Common myeloid progenitor, CD34-positive (primary cell): ENCODE measurements around the gene DBT.
"Not testable (repeated sequence)": the region's sequence is repeated elsewhere in the genome, so short reads cannot be mapped to it uniquely, and the experiment has no call there.

ENCODE experiments used
- CTCF ChIA-PET: fragments of 350-600 bp; sonication (Branson Sonifier 250); formaldehyde crosslinking; loops from one replicate; lab custom pipeline; 2021; ENCODE audit warnings: antibody characterized with exemption; lab: Charles Lee
- POLR2A ChIA-PET: fragments of 350-600 bp; sonication (Branson Sonifier 250); formaldehyde crosslinking; loops from one replicate; lab custom pipeline; 2021; ENCODE audit warnings: antibody characterized with exemption; lab: Charles Lee
- DNase-seq, 3 donors: peaks; one replicate each; pipeline versions ENCODE4 v3.0.0 to v3.0.0-alpha.2; 2013
- H3K27ac ChIP-seq, 2 experiments: 1 replicate in 1 of 2; 2 replicates in 1 of 2; pipeline ENCODE4 v1.7.0; 2013; ENCODE audit warnings: inconsistent platforms in 2 of 2, low read length in 2 of 2, mild to moderate bottlenecking in 2 of 2, low read depth in 1 of 2, moderate library complexity in 1 of 2; ENCODE audit not compliant: severe bottlenecking in 2 of 2, insufficient read depth in 1 of 2, poor library complexity in 1 of 2
- H3K27me3 ChIP-seq, 5 experiments: replicated peaks in 2 of 5; 1 replicate in 3 of 5; 2 replicates in 2 of 5; pipeline versions ENCODE4 v1.6.1 to v1.7.0; 2013; ENCODE audit warnings: low read length in 4 of 5, mild to moderate bottlenecking in 2 of 5, moderate library complexity in 2 of 5, inconsistent platforms in 1 of 5; ENCODE audit not compliant: insufficient read depth in 5 of 5, control insufficient read depth in 4 of 5
- H3K36me3 ChIP-seq, 4 experiments: 1 replicate in 2 of 4; 2 replicates in 2 of 4; pipeline versions ENCODE4 v1.6.1 to v1.7.0; 2013; ENCODE audit warnings: low read length in 3 of 4, control low read depth in 1 of 4, mild to moderate bottlenecking in 1 of 4; ENCODE audit not compliant: control insufficient read depth in 4 of 4, insufficient read depth in 4 of 4
- H3K4me1 ChIP-seq, 4 experiments: 1 replicate in 3 of 4; 2 replicates in 1 of 4; pipeline versions ENCODE4 v1.6.1 to v1.7.1; 2013; ENCODE audit warnings: low read length in 3 of 4, mild to moderate bottlenecking in 3 of 4, control low read depth in 1 of 4, inconsistent platforms in 1 of 4, moderate library complexity in 1 of 4; ENCODE audit not compliant: control insufficient read depth in 4 of 4, insufficient read depth in 4 of 4; ENCODE audit errors: control extremely low read depth in 1 of 4
- H3K4me3 ChIP-seq, 7 experiments: 1 replicate in 4 of 7; 2 replicates in 3 of 7; pipeline versions ENCODE4 v1.5.1 to v1.7.0; 2013; ENCODE audit warnings: mild to moderate bottlenecking in 7 of 7, low read length in 6 of 7, moderate library complexity in 6 of 7, inconsistent platforms in 2 of 7, low read depth in 2 of 7, control low read depth in 1 of 7; ENCODE audit not compliant: insufficient read depth in 4 of 7, control insufficient read depth in 1 of 7; ENCODE audit errors: extremely low read depth in 1 of 7
- H3K9me3 ChIP-seq, 5 experiments: 1 replicate in 4 of 5; 2 replicates in 1 of 5; pipeline versions ENCODE4 v1.6.1 to v1.7.1; 2013; ENCODE audit warnings: low read length in 4 of 5, mild to moderate bottlenecking in 2 of 5, inconsistent platforms in 1 of 5, low read depth in 1 of 5, moderate library complexity in 1 of 5; ENCODE audit not compliant: control insufficient read depth in 4 of 5, insufficient read depth in 2 of 5; ENCODE audit errors: control extremely low read depth in 1 of 5
- WGBS: methylation state at CpG from one replicate; pipeline ENCODE4 v1.1.5; 2013; ENCODE audit not compliant: insufficient coverage; 5-methylcytosine and 5-hydroxymethylcytosine counted together

The DBT gene

DNA sequence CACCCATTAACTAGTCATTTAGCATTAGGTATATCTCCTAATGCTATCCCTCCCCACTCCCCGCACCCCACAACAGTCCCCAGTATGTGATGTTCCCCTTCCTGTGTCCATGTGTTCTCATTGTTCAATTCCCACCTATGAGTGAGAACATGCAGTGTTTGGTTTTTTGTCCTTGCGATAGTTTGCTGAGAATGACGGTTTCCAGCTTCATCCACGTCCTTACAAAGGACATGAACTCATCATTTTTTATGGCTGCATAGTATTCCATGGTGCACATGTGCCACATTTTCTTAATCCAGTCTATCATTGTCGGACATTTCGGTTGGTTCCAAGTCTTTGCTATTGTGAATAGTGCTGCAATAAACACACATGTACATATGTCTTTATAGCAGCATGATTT lies 8.8 kb upstream of the DBT start:
- H3K4me3 ChIP-seq, CTCF ChIA-PET, H3K9me3 ChIP-seq, H3K36me3 ChIP-seq, DNase-seq, POLR2A ChIA-PET, H3K27ac ChIP-seq, H3K4me1 ChIP-seq, H3K27me3 ChIP-seq: not testable (repeated sequence)
- WGBS = 100% methylated on average over 3 of the region's 6 CpGs

DNA sequence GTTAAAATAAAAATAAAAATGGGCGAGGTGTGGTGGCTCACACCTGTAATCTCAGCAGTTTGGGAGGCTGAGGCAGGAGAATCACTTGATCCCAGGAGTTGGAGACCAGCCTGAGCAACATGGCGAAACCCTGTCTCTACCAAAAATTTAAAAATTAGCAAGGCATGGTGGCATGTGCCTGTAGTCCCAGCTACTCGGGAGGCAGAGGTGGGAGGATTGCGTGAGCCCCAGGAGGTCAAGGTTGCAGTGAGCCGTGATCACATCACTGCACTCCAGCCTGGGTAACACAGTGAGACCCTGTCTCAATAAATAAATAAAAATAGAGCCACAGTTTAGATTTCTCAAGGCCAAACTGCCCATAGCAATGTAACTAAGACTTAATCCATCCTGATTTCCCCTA lies 6.6 kb upstream of the DBT start:
- H3K27me3 ChIP-seq, CTCF ChIA-PET, H3K4me3 ChIP-seq, DNase-seq, H3K9me3 ChIP-seq, H3K36me3 ChIP-seq, H3K4me1 ChIP-seq, POLR2A ChIA-PET, H3K27ac ChIP-seq: not testable (repeated sequence)
- WGBS = 100% methylated on average over 4 of the region's 5 CpGs

DNA sequence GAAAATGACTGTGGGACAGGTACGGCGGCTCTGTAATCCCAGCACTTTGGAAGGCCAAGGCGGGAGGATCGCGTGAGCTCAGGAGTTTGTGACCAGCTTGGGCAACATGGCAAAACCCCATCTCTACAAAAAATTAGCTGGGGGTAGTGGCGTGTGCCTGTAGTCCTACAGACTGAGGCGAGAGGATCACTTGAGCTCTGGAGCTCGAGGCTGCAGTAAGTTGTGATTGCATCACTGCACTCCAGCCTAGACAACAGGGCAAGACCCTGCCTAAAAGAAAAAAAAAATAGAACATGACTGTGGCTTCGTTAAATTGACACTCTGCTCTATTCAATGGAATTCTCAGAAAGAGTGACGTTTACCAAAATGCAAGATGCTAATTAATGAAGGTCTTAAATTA lies 3.9 kb upstream of the DBT start:
- ChIA-PET POLR2A (no interaction called here), CTCF (no interaction called here)
- Histone ChIP-seq H3K27ac (no peak overlapping the region), H3K4me1 (peaks cover 2 to 21% (median 11%) of the 10 kb centered on the region in 4 experiments), H3K27me3 (no peaks in the 10 kb centered on the region), H3K36me3 (no peaks in the 10 kb centered on the region), H3K9me3 (no peaks in the 10 kb centered on the region), H3K4me3 (no peak overlapping the region)
- WGBS = 88% methylated on average over 10 of the region's 10 CpGs
- no peak for DNase-seq

DNA sequence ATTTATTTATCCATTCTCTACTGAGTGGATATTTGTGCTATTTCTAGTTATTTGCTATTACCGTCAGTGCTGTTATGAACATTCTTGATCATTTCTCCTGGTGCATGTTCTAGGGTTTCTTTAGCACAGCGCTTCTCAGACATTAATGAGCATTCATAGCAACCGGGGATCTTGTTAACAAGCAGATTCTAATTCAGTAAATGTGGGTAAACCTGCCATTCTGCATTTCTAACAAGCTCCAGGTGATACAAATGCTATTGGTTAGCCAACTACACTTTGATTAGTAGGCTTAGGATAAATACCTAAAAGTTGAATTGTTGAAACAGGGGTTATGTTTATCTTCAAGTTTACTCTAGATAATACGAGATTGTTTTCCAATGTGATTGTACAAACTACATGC lies 3.3 kb upstream of the DBT start:
- Histone ChIP-seq H3K4me3 (no peak overlapping the region), H3K36me3 (no peaks in the 10 kb centered on the region), H3K27ac (no peak overlapping the region), H3K4me1 (peaks cover 2 to 22% (median 13%) of the 10 kb centered on the region in 4 experiments), H3K9me3 (no peaks in the 10 kb centered on the region), H3K27me3 (no peaks in the 10 kb centered on the region)
- 80% methylated on average over 1 of the region's 4 CpGs for WGBS
- POLR2A ChIA-PET = no interaction called here
- no peak for DNase-seq
- CTCF ChIA-PET = no interaction called here

DNA sequence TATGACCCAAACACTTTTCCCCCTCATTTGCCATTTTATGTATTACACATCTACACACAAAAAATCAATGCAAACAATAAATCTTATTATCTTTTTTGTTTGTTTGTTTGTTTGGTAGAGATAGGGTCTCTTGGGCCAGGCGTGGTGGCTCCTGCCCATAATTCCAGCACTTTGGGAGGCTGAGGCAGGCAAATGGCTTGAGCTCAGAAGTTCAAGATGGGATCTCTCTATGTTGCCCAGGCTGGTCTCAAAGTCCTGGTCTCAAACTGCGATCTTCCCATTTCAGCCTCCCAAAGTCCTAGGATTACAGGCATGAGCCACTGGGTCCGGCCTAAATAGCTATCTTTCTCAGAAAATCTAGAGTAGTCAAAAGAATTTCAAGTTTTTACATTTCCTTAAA lies 1.2 kb upstream of the DBT start:
- Histone ChIP-seq H3K27ac (no peak overlapping the region), H3K4me1 (peaks cover 2 to 18% (median 11%) of the 10 kb centered on the region in 4 experiments), H3K9me3 (no peaks in the 10 kb centered on the region), H3K27me3 (no peaks in the 10 kb centered on the region), H3K36me3 (peaks cover 0 to 2% (median 0%) of the 10 kb centered on the region in 4 experiments), H3K4me3 (no peak overlapping the region)
- WGBS = 100% methylated on average over 2 of the region's 3 CpGs
- ChIA-PET CTCF (interaction anchor here (0.6 to 1.4 kb wide), 2 partner anchors 206 to 213 kb away, joined by 3 read pairs; no protein-coding TSS in a partner anchor), POLR2A (no interaction called here)
- no peak for DNase-seq

DNA sequence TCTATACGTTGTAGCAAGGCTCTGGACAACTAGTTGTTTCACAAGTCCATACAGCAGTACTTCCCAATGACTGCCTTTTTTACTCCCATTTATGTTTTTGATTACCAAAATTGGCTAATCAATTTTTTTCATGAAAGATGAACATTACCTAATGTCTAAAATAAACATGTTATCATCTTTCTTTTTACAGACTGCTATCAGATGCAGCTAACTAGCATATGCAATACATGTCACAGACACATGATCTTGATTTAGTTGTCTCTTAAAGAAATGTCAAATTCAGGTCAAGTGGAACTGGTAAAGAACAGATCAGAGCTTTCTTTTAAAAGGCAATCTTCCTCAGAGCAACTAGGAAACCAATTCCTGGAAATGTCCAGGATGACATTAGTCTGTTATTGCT lies 630 bp upstream of the DBT start:
- 0% methylated on average over 1 of the region's 1 CpG for WGBS
- Histone ChIP-seq H3K4me1 (peaks cover 2 to 18% (median 11%) of the 10 kb centered on the region in 4 experiments), H3K27me3 (no peaks in the 10 kb centered on the region), H3K36me3 (peaks cover 0 to 2% (median 0%) of the 10 kb centered on the region in 4 experiments), H3K4me3 (peak overlapping the region in 6 of 7 experiments; percentile 91 to 100 (median 98)), H3K27ac (peak overlapping the region in 1 of 2 experiments; percentile 92), H3K9me3 (no peaks in the 10 kb centered on the region)
- peak in 1 of 3 donors; percentile 16 for DNase-seq
- POLR2A ChIA-PET = interaction anchor here (1.3 kb wide), 1 partner anchor 16 kb away, joined by 10 read pairs; the partner anchor contains the start of gene RTCA
- CTCF ChIA-PET = interaction anchor here (0.6 to 2.3 kb wide), 4 partner anchors 15 to 214 kb away, joined by 3 to 8 read pairs (median 3); partner anchors contain the start of gene RTCA

DNA sequence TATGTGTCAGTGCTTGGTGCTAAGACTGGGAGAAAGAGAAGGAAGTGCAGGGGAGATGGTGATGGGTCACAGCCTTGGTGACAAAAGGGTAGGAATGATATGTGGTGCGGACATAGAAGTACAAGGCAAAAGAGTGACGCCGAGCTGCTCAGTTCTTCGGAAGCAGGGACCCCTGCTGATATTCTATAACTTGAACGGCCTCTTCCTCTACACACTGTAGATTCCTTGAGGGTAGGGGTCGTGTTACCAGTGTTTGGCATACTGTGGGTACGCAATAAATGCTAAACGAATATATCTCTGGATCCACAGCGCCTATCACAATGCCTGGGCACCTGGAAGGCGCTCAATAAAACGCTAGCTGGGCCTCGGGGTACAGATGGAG lies 488 bp downstream of the DBT start:
- Histone ChIP-seq H3K27ac (peak overlapping the region; percentile 77 to 92), H3K4me3 (peak overlapping the region; percentile 77 to 100 (median 98)), H3K4me1 (peaks cover 2 to 18% (median 11%) of the 10 kb centered on the region in 4 experiments), H3K9me3 (no peaks in the 10 kb centered on the region), H3K27me3 (no peaks in the 10 kb centered on the region), H3K36me3 (peaks cover 0 to 2% (median under 1%) of the 10 kb centered on the region in 4 experiments)
- POLR2A ChIA-PET = interaction anchor here (0.7 to 1.3 kb wide), 2 partner anchors 11 to 17 kb away, joined by 3 to 10 read pairs; partner anchors contain the start of gene RTCA
- CTCF ChIA-PET = interaction anchor here (0.6 to 2.3 kb wide), 5 partner anchors 12 to 117 kb away, joined by 3 to 8 read pairs (median 4); partner anchors contain the start of gene RTCA
- peak in 1 of 3 donors; percentile 4 for DNase-seq
- 3% methylated on average over 12 of the region's 12 CpGs for WGBS
